ENCODE results near the gene CD300LF. TPM values are rescaled to one million over a fixed set of nuclear protein-coding genes. Genes with fewer than 3 reads are reported as not detected.

CD300LF gene
- total and polyA plus RNA-seq, 9 of the 15 experiments (the other 6 are each of a cell fraction or from before 2014, with no cell fraction given), result not detected

- TF ChIP-seq ARID3A (IDR thresholded peaks at IDR 0.05; ENCODE audit: borderline replicate concordance, low read depth, low read length) (no peak), ZKSCAN1 (IDR thresholded peaks at IDR 0.05; ENCODE audit: low read depth, low read length) (no peak), KDM5B (IDR thresholded peaks at IDR 0.05; ENCODE audit: insufficient replicate concordance, low read depth, low read length) (peak; percentile 5), NUFIP1 (IDR thresholded peaks at IDR 0.05; ENCODE audit: partially characterized antibody) (no peak), CHD4 (IDR thresholded peaks at IDR 0.05; ENCODE audit: insufficient read depth, insufficient replicate concordance, low read depth, low read length, poor library complexity, severe bottlenecking) (no peak), DACH1 (IDR thresholded peaks at IDR 0.05; ENCODE audit: partially characterized antibody) (no peak), ZNF239 (CRISPR knock-in tag; IDR thresholded peaks at IDR 0.05) (no peak), SOX6 (IDR thresholded peaks at IDR 0.05) (no peak), FOXJ2 (tag; IDR thresholded peaks at IDR 0.05) (no peak), SMAD3 (CRISPR knock-in tag; conservative IDR thresholded peaks at IDR 0.05) (no peak), FOS (IDR thresholded peaks at IDR 0.05; ENCODE audit: extremely low read depth, insufficient read length) (no peak), TBP (optimal IDR thresholded peaks at IDR 0.05; ENCODE audit: low read depth, low read length) (no peak), ZNF217 (CRISPR knock-in tag; IDR thresholded peaks at IDR 0.05) (no peak), STAT5B (CRISPR knock-in tag; IDR thresholded peaks at IDR 0.05) (no peak), NRF1 (conservative IDR thresholded peaks at IDR 0.05 in 1 of 2, IDR thresholded peaks at IDR 0.05 in 1 of 2) (peak in 1 of 2 experiments; percentile 10; a peak in 1 of 4 replicates), HDAC1 (IDR thresholded peaks at IDR 0.05) (0 out of 4 replicates have a peak, but pooled peaks of 1 of the 2 experiments have one; percentile 18), ZBTB7A (IDR thresholded peaks at IDR 0.05; ENCODE audit: borderline replicate concordance, control insufficient read depth, low read depth, low read length) (0 out of 2 replicates have a peak, but pooled peaks have one; percentile 15), NFIC (IDR thresholded peaks at IDR 0.05) (0 out of 2 replicates have a peak, but pooled peaks have one; percentile 19)
- TF ChIP-seq, protein P1, sequence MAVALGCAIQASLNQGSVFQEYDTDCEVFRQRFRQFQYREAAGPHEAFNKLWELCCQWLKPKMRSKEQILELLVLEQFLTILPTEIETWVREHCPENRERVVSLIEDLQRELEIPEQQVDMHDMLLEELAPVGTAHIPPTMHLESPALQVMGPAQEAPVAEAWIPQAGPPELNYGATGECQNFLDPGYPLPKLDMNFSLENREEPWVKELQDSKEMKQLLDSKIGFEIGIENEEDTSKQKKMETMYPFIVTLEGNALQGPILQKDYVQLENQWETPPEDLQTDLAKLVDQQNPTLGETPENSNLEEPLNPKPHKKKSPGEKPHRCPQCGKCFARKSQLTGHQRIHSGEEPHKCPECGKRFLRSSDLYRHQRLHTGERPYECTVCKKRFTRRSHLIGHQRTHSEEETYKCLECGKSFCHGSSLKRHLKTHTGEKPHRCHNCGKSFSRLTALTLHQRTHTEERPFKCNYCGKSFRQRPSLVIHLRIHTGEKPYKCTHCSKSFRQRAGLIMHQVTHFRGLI (CRISPR knock-in tag; IDR thresholded peaks at IDR 0.05), result no peak
- TF ChIP-seq, protein P2, sequence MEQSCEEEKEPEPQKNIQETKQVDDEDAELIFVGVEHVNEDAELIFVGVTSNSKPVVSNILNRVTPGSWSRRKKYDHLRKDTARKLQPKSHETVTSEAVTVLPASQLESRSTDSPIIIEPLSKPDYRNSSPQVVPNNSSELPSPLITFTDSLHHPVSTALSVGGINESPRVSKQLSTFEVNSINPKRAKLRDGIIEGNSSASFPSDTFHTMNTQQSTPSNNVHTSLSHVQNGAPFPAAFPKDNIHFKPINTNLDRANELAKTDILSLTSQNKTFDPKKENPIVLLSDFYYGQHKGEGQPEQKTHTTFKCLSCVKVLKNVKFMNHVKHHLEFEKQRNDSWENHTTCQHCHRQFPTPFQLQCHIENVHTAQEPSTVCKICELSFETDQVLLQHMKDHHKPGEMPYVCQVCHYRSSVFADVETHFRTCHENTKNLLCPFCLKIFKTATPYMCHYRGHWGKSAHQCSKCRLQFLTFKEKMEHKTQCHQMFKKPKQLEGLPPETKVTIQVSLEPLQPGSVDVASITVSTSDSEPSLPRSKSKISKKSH (CRISPR knock-in tag; IDR thresholded peaks at IDR 0.05), result no peak
These were observed 36.7 kb upstream of the CD300LF start (continued) for GRCh38 chr17:74749279-74750038.

Measured in K562 (cell line).